Skeletal muscle satellite cell (primary cell): ENCODE measurements around the gene STARD13.

ENCODE experiments used
- H3K27me3 ChIP-seq: 2 replicates; pipeline ENCODE4 v1.7.0; 2013; ENCODE audit warnings: low read length; ENCODE audit not compliant: control insufficient read depth, insufficient read depth
- H3K36me3 ChIP-seq: 2 replicates; pipeline ENCODE4 v1.7.0; 2013; ENCODE audit warnings: mild to moderate bottlenecking, control low read depth, low read length; ENCODE audit not compliant: insufficient read depth
- H3K4me1 ChIP-seq: 2 replicates; pipeline ENCODE4 v1.7.0; 2013; ENCODE audit warnings: low read length; ENCODE audit not compliant: control insufficient read depth, insufficient read depth
- H3K4me2 ChIP-seq: 2 replicates; pipeline ENCODE4 v1.7.0; 2013; ENCODE audit warnings: mild to moderate bottlenecking, low read length
- H3K4me3 ChIP-seq: 2 replicates; pipeline ENCODE4 v1.7.0; 2013; ENCODE audit warnings: low read length
- H3K9ac ChIP-seq: 2 replicates; pipeline ENCODE4 v1.7.0; 2013; ENCODE audit warnings: mild to moderate bottlenecking, low read depth, low read length, moderate library complexity
- H3K9me3 ChIP-seq: replicated peaks from 2 replicates; pipeline ENCODE4 v1.7.0; 2013; ENCODE audit warnings: mild to moderate bottlenecking, control low read depth, low read length

Gene STARD13

GRCh38 chr13:33213797-33214196, 71.8 kb downstream of the STARD13 start:
- H3K36me3 ChIP-seq: peaks cover 69% of the 10 kb centered on the region
- peak overlapping the region; percentile 72 for H3K9ac ChIP-seq
- no peaks in the 10 kb centered on the region for H3K27me3 ChIP-seq
- peak overlapping the region; percentile 44 for H3K4me2 ChIP-seq
- peaks cover 55% of the 10 kb centered on the region for H3K4me1 ChIP-seq
- no peak overlapping the region for H3K4me3 ChIP-seq
- no peaks in the 10 kb centered on the region for H3K9me3 ChIP-seq

- Histone ChIP-seq H3K4me2 (peak overlapping the region; percentile 44), H3K9me3 (no peaks in the 10 kb centered on the region), H3K4me3 (no peak overlapping the region), H3K4me1 (peaks cover 55% of the 10 kb centered on the region), H3K36me3 (peaks cover 67% of the 10 kb centered on the region), H3K9ac (peak overlapping the region; percentile 72), H3K27me3 (no peaks in the 10 kb centered on the region)
These were observed 72.4 kb downstream of the STARD13 start for GRCh38 chr13:33213024-33213768.

- no peaks in the 10 kb centered on the region for H3K9me3 ChIP-seq
- peaks cover 62% of the 10 kb centered on the region for H3K36me3 ChIP-seq
- H3K4me3 ChIP-seq: no peak overlapping the region
- no peak overlapping the region for H3K4me2 ChIP-seq
- H3K9ac ChIP-seq: no peak overlapping the region
- H3K4me1 ChIP-seq: peaks cover 55% of the 10 kb centered on the region
- no peaks in the 10 kb centered on the region for H3K27me3 ChIP-seq
These were observed 73.2 kb downstream of the STARD13 start for GRCh38 chr13:33212396-33212795.

GRCh38 chr13:33210090-33210489, 75.5 kb downstream of the STARD13 start:
- Histone ChIP-seq H3K4me2 (no peak overlapping the region), H3K36me3 (peaks cover 74% of the 10 kb centered on the region), H3K27me3 (no peaks in the 10 kb centered on the region), H3K9me3 (no peaks in the 10 kb centered on the region), H3K4me3 (no peak overlapping the region), H3K4me1 (peaks cover 64% of the 10 kb centered on the region), H3K9ac (no peak overlapping the region)

GRCh38 chr13:33208290-33209220, 77.0 kb downstream of the STARD13 start:
- H3K9me3 ChIP-seq: no peaks in the 10 kb centered on the region
- H3K36me3 ChIP-seq: peaks cover 80% of the 10 kb centered on the region
- H3K4me1 ChIP-seq: peaks cover 64% of the 10 kb centered on the region
- no peak overlapping the region for H3K4me2 ChIP-seq
- peak overlapping the region; percentile 15 for H3K9ac ChIP-seq
- no peaks in the 10 kb centered on the region for H3K27me3 ChIP-seq
- H3K4me3 ChIP-seq: no peak overlapping the region

DNA sequence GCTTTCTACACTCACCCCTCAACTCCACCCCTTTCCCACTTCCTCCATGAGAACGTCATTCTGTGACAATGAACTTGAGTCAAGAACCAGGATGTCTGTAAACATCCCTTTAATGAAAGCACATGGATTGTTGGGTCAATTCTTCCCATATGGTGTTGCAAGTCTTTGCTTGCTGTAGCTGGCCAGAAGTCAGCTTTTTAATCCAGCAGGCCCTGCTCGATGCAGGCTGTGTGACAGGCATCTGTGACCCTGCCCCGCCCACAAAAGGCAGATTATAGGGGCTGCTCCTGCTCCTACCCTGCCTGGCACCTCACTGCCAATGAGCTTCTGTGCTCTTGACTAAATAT, 78.0 kb downstream of the STARD13 start:
- no peak overlapping the region for H3K4me3 ChIP-seq
- H3K4me1 ChIP-seq: peaks cover 62% of the 10 kb centered on the region
- no peaks in the 10 kb centered on the region for H3K9me3 ChIP-seq
- peaks cover 77% of the 10 kb centered on the region for H3K36me3 ChIP-seq
- peak overlapping the region; percentile 73 for H3K9ac ChIP-seq
- no peak overlapping the region for H3K4me2 ChIP-seq
- no peaks in the 10 kb centered on the region for H3K27me3 ChIP-seq

- H3K4me1 ChIP-seq: peaks cover 66% of the 10 kb centered on the region
- no peaks in the 10 kb centered on the region for H3K27me3 ChIP-seq
- H3K36me3 ChIP-seq: peaks cover 78% of the 10 kb centered on the region
- H3K9ac ChIP-seq: peak overlapping the region; percentile 73
- peak overlapping the region; percentile 18 for H3K4me2 ChIP-seq
- no peak overlapping the region for H3K4me3 ChIP-seq
- no peaks in the 10 kb centered on the region for H3K9me3 ChIP-seq
These were observed 78.5 kb downstream of the STARD13 start for GRCh38 chr13:33206945-33207614.

DNA sequence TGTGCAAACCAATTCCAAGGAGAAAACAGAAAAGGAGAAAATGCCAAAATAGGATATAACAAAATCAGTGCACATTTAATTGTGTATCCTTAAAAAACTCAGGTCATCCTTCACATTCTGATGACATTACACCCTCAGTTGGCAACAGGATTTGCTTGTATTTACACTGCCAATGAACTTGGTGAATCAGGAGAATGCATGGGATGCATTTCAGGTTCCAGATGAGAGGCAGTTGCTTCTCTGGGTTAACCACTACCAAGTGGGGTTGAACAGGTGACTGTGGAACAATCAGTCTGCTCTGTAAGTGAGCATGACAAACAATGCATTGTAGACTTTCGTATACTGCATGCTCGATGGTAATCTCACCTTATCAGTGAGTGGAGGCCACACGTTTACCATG, 79.1 kb downstream of the STARD13 start:
- H3K27me3 ChIP-seq: no peaks in the 10 kb centered on the region
- peak overlapping the region; percentile 74 for H3K4me2 ChIP-seq
- H3K4me1 ChIP-seq: peaks cover 66% of the 10 kb centered on the region
- peaks cover 77% of the 10 kb centered on the region for H3K36me3 ChIP-seq
- H3K4me3 ChIP-seq: no peak overlapping the region
- peak overlapping the region; percentile 73 for H3K9ac ChIP-seq
- no peaks in the 10 kb centered on the region for H3K9me3 ChIP-seq

- H3K4me2 ChIP-seq: peak overlapping the region; percentile 74
- H3K27me3 ChIP-seq: no peaks in the 10 kb centered on the region
- no peaks in the 10 kb centered on the region for H3K9me3 ChIP-seq
- peaks cover 66% of the 10 kb centered on the region for H3K4me1 ChIP-seq
- H3K4me3 ChIP-seq: peak overlapping the region; percentile 1
- H3K9ac ChIP-seq: peak overlapping the region; percentile 73
- peaks cover 80% of the 10 kb centered on the region for H3K36me3 ChIP-seq
These were observed 79.7 kb downstream of the STARD13 start for GRCh38 chr13:33205804-33206221.

DNA sequence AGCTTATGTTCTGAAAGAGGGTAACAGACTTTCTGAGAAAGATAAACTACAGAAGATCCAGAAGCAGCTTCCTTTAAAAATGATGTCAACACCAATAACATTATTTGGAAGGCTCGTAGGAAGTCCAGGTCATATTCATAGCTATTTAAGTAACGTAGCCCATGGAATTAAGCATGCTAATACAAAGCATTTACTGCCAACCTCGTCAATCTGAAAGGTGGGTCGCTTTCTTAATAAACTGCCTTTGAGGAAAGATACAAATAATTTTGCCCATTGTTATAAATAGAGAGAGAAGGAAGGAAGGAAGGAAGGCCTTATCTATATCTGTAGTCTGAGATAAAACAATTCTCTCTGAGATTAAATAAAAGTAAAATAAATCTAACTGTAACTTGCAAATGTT, 80.3 kb downstream of the STARD13 start:
- Histone ChIP-seq H3K27me3 (no peaks in the 10 kb centered on the region), H3K9me3 (no peaks in the 10 kb centered on the region), H3K36me3 (peaks cover 77% of the 10 kb centered on the region), H3K4me3 (peak overlapping the region; percentile 32), H3K9ac (peak overlapping the region; percentile 73), H3K4me1 (peaks cover 66% of the 10 kb centered on the region), H3K4me2 (peak overlapping the region; percentile 74)
